Femur (tissue), 1 donor: ENCODE measurements around the gene MINK1.
A peak's percentile ranks its signal among the peaks of the same experiment; 100 is the strongest.
"Not testable (repeated sequence)": the region's sequence is repeated elsewhere in the genome, so short reads cannot be mapped to it uniquely, and the experiment has no call there.

Source experiments
- DNase-seq: peaks from one replicate; pipeline ENCODE4 v3.0.0-alpha.2; 2017

Gene MINK1

GRCh38 chr17:4812690-4813089, 20.4 kb upstream of the MINK1 start:
- DNase-seq, result no peak

GRCh38 chr17:4815043-4815675, 18.0 kb upstream of the MINK1 start:
- DNase-seq, result no peak

GRCh38 chr17:4816826-4817225, 16.3 kb upstream of the MINK1 start:
- DNase-seq, result no peak

- no peak for DNase-seq
These were observed 14.9 kb upstream of the MINK1 start for GRCh38 chr17:4818276-4818675.

- no peak for DNase-seq
These were observed 10.3 kb upstream of the MINK1 start for GRCh38 chr17:4822835-4823234.

- no peak for DNase-seq
These were observed 9.6 kb upstream of the MINK1 start for GRCh38 chr17:4823373-4824089.

- no peak for DNase-seq
These were observed 5.7 kb upstream of the MINK1 start for GRCh38 chr17:4827399-4827798.

GRCh38 chr17:4832829-4833177, 337 bp upstream of the MINK1 start:
- DNase-seq, result not testable (repeated sequence)

- DNase-seq, result peak; percentile 56
These were observed 971 bp downstream of the MINK1 start for GRCh38 chr17:4833941-4834680.

GRCh38 chr17:4834681-4835020, 1.5 kb downstream of the MINK1 start:
- DNase-seq, result no peak

GRCh38 chr17:4836221-4836620, 3.1 kb downstream of the MINK1 start:
- DNase-seq, result no peak

GRCh38 chr17:4837471-4838308, 4.5 kb downstream of the MINK1 start:
- DNase-seq, result no peak

GRCh38 chr17:4838309-4838785, 5.2 kb downstream of the MINK1 start:
- no peak for DNase-seq

GRCh38 chr17:4839221-4839620, 6.1 kb downstream of the MINK1 start:
- no peak for DNase-seq

GRCh38 chr17:4839965-4840892, 7.1 kb downstream of the MINK1 start:
- no peak for DNase-seq

- DNase-seq, result no peak
These were observed 7.7 kb downstream of the MINK1 start for GRCh38 chr17:4840893-4841242.

- no peak for DNase-seq
These were observed 9.2 kb downstream of the MINK1 start for GRCh38 chr17:4842376-4842775.

GRCh38 chr17:4843321-4844000, 10.3 kb downstream of the MINK1 start:
- no peak for DNase-seq

- DNase-seq, result no peak
These were observed 12.0 kb downstream of the MINK1 start for GRCh38 chr17:4845118-4845517.

GRCh38 chr17:4846635-4847390, 13.7 kb downstream of the MINK1 start:
- no peak for DNase-seq
